Measurements from ENCODE around the gene NRBP1.

The NRBP1 gene

DNA sequence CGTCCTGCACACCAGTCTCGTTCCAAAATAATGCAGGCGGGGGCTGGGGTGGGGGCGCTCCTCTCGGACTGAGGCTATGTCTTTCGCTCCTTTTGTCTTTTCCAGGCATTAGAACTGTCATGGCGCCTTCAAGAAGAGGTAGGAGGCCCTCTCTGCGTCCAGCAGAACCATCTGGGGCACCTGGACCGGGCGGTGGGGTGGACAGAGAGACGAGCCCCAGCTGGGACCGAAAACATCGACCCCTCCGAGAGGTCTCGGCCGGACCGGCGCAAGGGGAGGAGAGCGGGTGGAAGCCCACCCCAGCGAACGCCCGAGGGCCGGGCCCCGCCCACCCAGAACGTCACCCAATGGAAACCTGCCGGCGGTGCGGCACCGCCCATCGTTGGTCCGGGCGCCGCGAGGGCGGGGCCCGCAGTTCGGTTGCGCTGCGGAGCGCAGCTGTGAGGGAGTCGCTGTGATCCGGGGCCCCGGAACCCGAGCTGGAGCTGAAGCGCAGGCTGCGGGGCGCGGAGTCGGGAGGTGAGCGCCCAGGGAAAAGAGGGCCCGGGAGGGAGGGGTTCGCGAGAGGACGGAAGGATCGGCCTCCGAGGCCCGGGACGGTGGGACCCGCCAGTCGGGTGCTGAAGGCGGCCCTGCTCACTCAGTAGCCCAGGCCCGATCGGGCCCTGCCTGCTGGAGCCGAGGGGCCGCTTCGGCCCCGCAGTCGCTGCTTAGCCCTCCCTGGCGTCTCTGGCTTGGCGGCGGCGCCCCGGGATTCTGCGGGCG, at the start of gene NRBP1:
Gene NRBP1 (plus strand): TSS at position 419 of the 765 bp plus-strand sequence. CDS start 4,643 bp downstream, outside the sequence.
- peak; percentile 88 for DNase-seq (ENCODE audit: low spot score)

DNA sequence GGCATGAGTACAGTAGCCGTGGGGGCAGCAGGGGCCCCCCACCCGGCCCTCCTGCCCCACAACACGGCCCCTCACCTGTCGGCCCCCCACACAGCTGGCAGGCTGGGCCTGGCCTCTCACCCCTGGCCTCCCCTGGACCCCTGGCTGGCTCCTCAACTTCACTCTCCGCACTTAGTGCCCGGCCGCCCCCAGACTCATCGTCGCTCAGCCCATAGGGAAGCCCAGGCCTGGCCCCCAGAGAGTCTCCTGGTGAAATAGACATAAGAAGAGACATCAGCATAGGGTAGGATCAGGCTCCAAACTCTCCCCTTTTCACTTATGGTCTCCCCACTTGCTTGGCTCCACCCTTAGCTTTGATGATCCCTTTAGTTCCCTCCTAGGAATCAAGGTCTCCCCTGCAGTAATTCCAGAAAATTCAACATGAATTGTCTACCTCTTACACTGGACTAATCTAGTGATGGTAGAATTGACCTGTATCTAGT, 49.6 kb upstream of the NRBP1 start:
- DNase-seq (ENCODE audit: low spot score) = no peak

DNA sequence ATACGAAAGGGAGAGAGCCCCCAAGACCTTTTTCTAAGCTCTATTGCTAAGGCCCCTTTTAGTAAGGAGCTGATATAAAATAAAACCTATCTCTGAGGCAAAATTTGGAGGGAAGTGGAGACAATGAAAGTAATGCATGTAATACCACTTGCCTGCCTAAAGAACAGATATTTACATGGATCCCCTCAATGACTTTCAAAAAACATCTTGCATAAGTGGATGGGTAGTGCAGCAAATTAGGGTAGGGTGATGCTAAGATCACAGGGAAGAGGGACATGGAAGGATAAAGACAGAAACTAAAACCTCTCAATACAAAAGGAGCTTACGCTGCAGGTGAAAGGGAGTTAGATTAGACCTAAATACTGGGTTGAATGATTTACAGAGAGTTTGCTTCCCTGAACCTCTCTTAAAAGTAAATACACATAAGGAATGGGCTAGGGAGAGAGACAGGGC, 49.0 kb upstream of the NRBP1 start:
- no peak for DNase-seq (ENCODE audit: low spot score)

DNA sequence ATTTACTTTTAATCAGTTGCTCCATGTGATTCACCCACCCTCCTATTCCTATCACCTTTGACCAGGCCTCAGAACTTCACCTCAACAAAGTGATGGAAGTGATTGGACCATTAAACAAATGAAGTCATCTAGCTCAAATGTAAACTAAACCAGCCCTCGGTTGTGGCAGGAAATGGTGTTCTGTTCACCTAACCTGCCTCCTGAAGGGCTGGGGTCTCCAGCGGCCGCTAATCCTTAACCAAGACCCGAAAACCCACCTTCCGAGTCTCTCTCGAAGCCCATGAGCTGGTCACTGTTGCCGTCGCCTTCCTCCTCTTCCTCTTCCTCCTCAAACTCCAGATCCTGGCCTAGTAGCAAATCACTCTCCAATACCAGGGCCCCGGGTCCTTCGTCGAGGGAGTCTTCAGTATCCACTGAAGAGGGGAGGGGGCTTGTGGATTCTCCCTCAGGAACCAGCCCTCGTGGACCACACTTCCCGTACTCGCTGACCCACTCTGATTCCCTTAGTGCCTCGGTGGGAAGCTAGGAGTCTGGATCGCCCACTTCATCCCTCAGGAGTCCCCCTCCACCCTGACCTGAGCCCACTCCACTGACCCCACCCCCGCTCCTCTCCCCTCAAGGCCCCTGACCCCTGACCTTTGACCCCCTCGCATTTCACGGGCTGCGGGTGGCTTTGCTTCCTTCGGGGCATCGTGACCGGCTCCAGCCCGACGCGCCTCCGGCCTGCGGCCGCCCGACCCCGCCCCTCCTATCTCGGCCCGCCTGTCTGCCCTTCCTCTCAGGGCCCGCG, 48.4 kb upstream of the NRBP1 start:
- peak; percentile 59 for DNase-seq (ENCODE audit: low spot score)

DNA sequence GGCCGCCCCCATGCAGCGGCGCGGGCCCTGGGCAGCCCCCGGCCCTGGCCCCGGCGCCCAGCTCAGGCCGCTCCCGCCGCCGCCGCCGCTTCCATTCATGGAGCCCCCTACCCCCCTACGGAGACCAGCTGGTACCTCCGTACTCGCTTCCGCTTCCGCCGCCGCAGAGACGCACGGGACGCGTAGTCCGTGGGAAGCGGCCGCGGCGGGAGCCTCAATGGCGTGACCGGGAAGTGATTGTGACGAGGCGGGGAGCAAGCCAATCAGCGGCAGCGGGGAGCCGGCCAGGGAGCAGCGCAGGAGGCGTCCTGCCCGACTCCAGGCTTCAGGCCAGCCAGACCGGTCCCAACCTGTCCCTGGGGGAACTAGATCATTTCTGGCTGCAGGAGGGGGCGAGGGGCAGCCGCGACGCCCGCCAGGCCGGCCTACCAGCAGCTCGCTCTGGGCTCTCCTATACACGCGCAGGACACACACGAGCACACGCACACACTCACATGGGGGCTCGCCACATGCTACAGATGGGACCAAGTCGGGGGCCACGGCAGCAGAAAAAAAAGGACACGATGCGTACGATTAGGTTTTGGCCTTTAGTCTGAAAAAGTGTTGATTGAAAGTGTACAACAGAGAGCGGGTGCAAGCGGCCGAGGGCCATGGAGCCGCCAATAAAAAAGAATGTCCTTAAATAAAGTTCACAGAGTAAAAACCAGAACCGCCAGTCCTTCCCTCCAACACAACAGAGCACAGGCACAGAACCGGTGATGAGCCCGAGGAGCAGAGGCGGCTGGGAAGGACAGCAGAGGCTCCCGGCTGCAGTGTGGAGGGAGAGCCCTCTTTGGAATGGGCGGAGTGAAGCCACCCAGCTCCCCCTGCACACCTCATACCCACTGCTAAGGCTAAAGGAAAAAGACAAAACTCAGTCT, 47.5 kb upstream of the NRBP1 start, which contains the start of gene ZNF513:
Gene ZNF513 (minus strand): TSS at position 109 of the 920 bp plus-strand sequence. CDS start 208 bp downstream, outside the sequence.
- peak; percentile 88 for DNase-seq (ENCODE audit: low spot score)

DNA sequence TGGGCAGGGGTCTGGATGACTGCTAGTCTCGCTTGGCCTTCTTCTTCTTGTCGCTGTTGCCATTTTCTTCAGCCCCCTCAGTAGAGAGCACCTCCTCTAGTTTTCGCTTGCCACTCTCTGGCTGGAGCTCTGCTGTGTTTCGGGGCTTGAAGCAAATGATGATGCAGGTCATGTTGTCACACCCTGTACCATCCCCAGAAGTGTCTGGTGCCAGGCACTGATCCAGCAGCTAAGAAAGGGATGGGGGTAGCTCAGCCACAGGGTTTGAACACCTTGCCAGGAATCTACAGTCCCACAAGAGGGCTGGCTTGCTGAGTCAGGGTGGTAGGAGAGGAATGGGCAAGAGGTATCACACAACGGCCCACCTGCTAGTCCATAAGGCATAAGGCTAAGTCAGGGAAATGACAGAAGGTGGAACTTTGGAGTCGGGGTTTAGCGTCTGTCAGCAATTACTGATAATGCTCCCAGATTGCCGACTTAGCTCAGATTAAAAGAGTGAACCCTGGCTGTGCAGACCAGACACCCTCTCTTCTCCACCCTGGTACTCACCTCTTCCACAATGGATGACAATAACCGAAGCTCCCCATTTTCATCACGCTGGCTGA, 46.8 kb upstream of the NRBP1 start:
- DNase-seq (ENCODE audit: low spot score) = no peak

DNA sequence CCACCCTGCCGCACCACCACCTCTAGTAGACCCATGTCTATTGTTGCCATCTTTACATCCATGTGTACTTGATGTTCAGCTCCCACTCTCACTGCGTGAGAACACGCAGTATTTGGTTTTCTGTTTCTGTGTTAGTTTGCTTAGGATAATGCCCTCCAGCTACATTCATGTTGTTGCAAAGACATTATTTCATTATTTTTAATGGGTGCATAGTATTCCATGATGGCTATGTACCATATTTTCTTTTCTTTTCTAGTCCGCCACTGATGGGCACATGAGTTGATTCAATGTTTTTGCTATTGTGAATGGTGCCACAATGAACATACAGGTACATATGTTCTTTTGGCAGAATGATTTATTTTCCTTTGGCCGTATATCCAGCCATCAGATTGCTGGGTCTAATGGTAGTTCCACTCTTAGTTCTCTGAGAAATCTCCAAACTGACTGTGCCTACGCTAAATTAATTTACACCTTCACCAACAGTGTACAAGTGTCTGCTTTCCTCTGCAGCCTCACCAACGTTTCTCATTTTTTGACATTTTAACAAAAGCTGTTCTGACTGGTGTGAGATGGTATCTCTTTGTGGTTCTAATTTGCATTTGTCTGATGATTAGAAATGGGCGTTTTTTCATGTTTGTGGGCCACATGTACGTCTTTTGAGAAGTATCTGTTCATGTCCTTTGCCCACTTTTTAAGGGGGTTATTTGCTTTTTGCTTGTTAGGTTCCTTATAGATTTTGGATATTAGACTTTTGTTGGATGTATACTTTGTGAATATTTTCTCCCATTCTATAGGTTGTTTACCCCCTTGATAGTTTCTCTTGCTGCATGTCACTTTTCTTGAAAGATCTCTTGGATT, 37.4 kb upstream of the NRBP1 start:
- DNase-seq (ENCODE audit: low spot score) = peak; percentile 63

DNA sequence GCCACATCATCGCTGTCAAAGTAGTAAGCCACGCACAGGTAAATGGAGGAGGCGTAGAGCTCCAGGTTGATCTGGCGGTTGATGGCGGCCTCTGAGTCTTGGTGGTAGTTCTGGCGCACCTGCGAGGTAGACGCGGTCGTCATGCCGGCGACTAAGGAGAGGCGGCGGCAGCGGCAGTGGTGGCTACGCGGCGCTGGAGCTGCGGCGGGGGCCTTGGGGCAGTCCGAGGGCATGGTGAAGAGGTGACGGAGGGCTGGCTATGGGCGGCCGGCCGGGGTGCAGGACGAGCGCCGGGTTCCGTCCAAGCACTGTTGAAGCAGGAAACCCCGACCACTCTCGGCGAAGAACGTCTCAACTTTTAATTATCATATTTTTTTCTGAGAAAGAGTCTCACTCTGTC, 35.2 kb upstream of the NRBP1 start:
- no peak for DNase-seq (ENCODE audit: low spot score)

DNA sequence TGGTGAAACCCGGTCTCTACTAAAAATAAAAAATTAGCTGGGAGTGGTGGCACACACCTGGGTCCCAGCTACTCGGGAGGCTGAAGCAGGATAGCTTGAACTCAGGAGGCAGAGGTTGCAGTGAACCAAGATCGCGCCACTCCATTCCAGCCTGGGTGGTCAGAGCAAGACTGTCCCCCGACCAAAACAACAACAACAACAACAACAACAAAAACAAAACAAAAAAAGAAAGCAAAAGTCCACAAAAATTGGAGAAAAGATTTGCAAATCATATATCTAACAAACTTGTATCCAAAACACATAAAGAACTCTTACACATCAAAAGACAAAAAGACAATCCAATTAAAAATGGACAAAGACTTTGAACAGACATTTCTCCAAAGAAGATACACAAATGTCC, 29.5 kb upstream of the NRBP1 start:
- DNase-seq (ENCODE audit: low spot score) = no peak

DNA sequence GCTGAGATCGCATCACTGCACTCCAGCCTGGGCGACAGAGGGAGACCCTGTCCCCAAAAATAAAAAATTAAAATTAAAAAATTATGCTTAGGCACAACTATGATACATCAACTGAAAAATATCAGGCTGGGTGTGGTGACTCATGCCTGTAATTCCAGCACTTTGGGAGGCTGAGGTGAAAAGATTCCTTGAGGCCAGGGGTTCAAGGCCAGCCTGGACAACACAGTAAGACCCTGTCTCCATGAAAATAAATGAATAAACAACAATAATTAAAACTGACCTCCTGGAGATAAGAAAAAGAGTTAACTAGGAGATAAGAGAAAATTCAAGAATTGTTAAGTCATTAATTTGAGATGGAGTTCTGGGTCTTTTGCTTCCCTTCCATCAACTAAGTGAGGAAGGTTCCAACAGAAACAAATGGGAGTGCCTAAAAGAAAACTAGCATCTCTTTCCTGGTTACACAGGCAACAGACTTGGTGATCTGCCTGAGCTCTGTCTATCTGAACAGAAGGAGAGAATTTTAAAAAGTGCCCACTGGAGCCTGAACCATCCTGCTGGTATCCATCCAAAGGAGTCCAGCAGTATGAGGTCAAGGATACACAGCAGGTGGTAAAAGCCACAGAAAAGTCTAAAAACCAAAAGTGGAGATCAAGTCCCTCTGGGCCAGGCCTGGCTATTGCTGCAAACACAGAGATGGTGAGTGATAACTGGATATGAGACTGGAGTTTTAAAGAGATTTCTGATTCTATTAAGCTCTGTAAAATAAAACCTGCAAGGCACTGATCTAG, 27.9 kb upstream of the NRBP1 start:
- DNase-seq (ENCODE audit: low spot score) = no peak

DNA sequence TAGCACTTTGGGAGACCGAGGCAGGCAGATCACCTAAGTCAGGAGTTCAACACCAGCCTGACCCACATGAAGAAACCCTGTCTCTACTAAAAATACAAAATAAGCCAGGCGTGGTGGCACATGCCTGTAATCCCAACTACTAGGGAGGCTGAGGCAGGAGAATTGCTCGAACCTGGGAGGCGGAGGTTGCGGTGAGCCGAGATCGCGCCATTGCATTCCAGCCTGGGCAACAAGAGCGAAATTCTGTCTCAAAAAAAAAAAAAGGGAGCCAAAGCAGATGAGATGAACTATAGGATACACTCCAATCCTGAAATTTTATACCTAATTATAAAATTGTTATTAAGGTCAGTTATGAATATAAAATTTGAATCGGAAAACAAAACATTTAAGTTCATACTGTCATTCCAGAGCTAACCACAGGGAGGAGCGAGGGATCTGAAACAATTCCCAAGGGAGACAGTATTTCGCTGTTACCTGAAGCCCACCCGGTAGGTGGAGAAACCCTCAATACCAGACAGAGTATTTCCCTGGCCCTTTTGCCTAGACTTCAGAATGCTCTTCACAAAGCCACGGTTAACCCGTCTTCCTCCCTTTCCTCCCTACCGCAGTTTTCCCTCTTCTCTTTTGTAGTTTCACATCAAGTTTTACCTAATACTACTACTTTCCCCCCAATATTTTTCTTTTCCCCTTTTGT, 20.5 kb upstream of the NRBP1 start:
- DNase-seq (ENCODE audit: low spot score) = no peak

DNA sequence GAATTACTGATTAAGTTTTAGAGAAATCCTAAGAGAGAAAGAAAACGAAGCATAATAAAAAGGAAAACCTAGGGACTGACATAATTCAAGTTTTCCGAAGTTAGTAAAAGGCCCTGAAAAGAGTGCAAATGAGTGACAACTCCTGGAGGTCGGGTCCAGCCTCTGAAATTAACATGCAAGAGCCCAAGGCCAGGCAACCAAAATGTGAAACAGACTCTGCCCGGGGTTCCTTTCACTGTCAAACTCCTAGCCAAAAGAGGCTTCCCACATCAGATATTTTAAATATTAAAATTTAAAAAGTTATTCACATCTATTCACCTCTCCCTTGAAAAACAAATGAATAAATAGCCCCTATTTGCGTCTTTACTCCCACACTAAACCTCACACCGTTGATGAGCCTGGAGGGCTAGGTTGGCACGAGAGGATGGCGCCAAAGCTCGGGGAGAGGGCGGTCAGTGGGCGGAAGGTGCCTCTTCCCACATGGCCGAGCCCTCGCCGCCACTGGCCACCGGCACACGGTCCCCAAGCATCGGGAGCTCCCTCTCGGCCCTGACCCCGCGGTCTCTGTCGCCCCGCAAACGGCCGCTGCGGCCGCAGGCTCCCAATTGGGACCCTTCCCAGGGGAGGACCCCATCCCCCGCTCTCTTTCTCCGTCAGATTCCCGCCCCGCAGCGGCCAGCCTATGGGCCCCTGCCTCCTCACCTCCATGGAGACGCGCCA, 19.7 kb upstream of the NRBP1 start:
- no peak for DNase-seq (ENCODE audit: low spot score)

DNA sequence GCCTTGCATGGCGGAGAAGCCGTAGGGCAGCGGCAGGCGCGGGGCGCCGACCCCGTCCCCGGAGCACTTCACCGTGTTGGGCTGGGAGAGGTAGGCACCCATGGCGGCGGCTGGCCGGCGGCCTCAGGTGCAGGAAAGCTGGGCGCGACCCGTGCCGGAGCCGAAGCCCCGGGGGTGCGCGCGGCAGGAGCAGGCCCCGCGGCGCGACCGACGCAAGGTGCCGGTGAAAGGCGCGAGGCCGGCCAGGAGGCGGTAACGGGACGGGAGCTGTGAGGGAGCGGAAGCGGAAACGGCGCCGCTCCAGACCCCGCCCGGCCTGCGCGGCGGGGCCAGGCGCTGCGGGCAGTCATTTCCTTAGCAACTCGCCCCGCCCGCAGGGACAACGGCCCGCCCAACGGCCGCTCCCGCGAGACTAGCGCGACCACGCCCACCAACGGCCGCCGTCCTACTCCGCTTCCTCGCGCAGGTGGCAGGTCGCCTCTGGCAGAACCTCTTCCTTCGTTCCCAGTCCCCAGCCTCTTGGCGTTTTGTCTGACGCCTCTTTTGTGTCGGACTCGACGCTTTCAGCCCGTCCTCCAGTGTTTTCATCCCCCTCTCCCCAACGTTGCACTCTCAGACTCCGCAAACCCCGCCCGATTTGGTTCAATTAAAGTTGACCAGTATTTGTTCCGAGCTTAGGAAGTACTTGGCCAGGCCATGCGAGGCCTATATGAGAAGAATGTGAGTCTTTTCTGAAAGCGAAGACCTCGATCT, 18.9 kb upstream of the NRBP1 start, which contains the start of gene PPM1G:
Gene PPM1G (minus strand): TSS at position 271 of the 753 bp plus-strand sequence. CDS start 169 bp downstream, at position 102.
- peak; percentile 94 for DNase-seq (ENCODE audit: low spot score)

DNA sequence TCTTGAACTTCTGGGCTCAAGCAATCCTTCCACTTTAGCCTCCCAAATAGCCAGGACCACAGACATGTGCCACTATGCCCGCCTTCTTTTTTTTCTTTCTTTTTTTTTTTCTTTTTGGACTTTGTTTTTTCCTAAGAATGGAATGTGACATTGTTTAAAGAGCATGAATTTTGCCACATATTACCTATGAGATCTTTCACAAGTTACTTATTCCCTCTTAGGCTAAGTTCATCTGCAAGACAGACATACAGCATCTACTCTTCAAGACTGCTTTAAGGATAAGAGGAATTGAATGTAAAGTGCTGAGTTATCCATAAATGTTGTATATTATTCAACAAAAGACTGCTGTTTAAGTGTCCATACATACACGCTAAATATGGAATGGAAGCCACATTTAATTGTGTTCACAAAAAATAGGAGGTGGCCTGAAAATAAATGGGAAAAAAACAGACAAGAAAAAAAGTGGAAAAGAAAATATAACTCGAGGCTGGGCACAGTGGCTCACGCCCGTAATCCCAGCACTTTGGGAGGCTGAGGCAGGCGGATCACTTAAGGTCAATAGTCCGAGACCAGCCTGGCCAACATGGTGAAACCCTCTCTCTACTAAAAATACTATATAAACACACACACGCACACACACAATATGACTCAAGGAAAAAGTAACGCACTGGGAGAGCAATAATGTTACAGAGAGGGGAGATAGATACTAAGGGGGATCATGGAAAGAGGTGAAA, 15.8 kb upstream of the NRBP1 start:
- DNase-seq (ENCODE audit: low spot score) = no peak

DNA sequence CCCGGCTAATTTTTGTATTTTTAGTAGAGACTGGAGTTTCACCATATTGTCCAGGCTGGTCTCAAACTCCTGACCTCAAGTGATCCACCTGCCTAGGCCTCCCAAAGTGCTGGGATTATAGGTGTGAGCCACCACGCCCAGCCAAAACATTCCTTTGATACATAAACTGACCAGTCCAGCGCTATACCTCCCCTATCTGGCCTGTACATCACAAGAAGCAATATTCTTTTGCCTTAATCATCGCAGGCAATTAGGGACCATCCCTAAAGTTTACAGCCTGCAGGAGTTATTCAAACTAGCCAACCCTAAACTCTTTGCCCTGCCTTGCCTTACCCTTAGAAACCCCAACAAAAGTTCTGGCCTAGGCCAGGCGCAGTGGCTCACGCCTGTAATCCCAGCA, 12.3 kb upstream of the NRBP1 start:
- DNase-seq (ENCODE audit: low spot score) = no peak

DNA sequence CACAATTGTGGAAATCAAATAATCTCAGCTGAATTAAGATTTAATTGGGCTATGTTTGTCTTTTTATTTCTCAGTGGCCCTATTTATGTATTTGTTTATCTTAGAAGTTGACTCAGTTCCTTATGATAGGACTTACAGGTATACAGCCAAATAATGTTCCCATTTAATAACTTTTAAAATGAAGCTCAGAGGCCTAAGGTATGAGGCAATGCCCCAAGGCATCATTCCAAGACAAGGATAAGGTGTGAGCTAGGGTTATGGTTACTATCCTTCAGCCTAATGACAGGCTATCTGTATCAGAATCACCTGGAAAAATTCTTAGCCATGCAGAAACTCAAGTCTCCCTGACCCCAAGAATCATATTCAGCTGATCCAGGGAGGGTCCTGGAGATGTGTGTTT, 7.4 kb upstream of the NRBP1 start:
- DNase-seq (ENCODE audit: low spot score) = no peak
